ENCODE data around the gene COL2A1. TPM values are rescaled to one million over a fixed set of nuclear protein-coding genes. Genes with fewer than 3 reads are reported as not detected.

Gene COL2A1
- not detected for total RNA-seq
- not detected for total RNA-seq (2013)

DNA sequence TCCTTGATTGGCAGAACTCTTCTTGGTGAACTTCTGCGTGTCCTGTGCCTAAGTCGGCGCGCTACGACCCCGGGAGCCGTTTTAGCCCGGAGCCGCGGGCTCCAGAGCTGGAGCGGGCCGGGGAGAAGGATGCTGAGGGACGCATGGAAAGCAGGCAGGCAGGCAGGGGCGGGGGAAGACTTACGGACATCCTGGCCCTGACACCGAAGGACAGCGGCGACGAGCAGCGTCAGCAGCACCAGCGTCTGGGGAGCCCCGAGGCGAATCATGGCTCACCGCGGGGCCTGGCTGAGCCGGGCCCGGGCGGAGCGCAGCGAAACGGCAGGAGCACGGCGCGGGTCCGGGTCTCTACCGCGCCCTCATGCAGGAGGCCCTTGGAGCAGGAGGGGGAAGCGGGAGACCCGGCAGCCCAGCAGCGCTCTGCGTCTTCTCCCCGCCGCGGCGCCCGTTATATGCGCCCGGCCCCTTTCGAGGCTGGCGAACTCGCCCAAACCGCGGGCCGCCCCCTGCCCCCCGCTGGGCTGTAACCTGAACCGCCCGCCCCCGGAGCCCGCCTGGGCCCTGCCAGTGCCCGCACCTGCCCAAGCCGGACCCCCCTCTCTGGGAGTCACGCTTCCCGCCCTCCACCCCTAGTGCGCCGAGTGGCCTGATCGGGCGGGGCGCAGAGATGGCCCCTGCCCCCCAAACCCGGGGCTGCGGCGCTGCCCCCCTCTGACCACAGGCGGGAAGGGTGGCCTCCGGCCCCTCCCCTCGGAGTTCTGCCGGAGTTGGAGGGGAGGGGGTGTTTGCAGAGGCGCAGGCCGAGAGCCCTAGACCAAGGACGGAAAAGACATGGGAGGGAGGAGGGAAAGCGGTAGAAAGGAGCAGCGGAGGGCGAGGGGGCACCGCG lies at the start of gene COL2A1:
Gene COL2A1 (minus strand): TSS at position 424 of the 889 bp plus-strand sequence. CDS start 155 bp downstream, at position 269.
- under 1% methylated on average over 82 of the region's 83 CpGs for WGBS (ENCODE audit: insufficient coverage)
- Mint-ChIP-seq H3K27me3 (ENCODE audit: low read depth in 2 of 2) (peaks cover 79 to 87% of the 10 kb centered on the region in 2 donors), H3K9me3 (no peaks in the 10 kb centered on the region), H3K36me3 (no peaks in the 10 kb centered on the region), H3K4me3 (peak within 1 kb of the TSS; percentile 65), H3K4me1 (peaks cover 14 to 15% of the 10 kb centered on the region in 2 donors), H3K27ac (no peak within 1 kb of the TSS)
- Histone ChIP-seq H3K27ac (ENCODE audit: low read length) (no peak within 1 kb of the TSS), H3K4me3 (ENCODE audit: low read length) (no peak within 1 kb of the TSS), H3K9me3 (ENCODE audit: control insufficient read depth, insufficient read depth, low read length) (no peaks in the 10 kb centered on the region), H3K36me3 (ENCODE audit: control insufficient read depth, insufficient read depth, low read length) (no peaks in the 10 kb centered on the region), H3K27me3 (ENCODE audit: control insufficient read depth, insufficient read depth, low read length) (peaks cover 64% of the 10 kb centered on the region), H3K4me1 (ENCODE audit: control insufficient read depth, insufficient read depth, low read length) (peaks cover 43% of the 10 kb centered on the region)
- ATAC-seq = peak; percentile 26 to 68 (median 39)
- TF ChIP-seq, protein P1, sequence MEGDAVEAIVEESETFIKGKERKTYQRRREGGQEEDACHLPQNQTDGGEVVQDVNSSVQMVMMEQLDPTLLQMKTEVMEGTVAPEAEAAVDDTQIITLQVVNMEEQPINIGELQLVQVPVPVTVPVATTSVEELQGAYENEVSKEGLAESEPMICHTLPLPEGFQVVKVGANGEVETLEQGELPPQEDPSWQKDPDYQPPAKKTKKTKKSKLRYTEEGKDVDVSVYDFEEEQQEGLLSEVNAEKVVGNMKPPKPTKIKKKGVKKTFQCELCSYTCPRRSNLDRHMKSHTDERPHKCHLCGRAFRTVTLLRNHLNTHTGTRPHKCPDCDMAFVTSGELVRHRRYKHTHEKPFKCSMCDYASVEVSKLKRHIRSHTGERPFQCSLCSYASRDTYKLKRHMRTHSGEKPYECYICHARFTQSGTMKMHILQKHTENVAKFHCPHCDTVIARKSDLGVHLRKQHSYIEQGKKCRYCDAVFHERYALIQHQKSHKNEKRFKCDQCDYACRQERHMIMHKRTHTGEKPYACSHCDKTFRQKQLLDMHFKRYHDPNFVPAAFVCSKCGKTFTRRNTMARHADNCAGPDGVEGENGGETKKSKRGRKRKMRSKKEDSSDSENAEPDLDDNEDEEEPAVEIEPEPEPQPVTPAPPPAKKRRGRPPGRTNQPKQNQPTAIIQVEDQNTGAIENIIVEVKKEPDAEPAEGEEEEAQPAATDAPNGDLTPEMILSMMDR (IDR thresholded peaks at IDR 0.05) = no peak
- intact Hi-C loops (cut with micrococcal nuclease) = no loop called here
- peak in 1 of 2 donors; percentile 44 for DNase-seq

DNA sequence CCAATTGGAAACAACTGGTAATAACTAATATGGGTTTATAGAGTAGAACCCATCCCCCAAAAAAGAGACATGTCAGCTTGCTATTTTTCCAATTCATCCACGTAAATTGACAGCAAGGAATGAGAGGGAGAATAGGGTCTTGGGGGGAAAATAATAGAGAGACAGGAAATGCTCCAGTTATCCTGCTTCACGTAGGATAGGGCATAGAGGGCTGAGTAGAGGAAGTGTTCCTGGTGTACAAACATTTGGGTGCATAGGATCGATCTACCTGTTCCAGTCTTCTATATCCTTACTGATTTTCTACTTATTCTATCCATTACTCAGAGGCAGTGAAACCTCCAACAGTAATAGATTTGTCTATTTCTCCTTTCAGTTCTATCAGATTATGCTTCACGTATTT lies 49.6 kb upstream of the COL2A1 start:
- Mint-ChIP-seq H3K4me1 (peaks cover 0 to 6% of the 10 kb centered on the region in 2 donors), H3K9me3 (peaks cover 0 to 2% of the 10 kb centered on the region in 2 donors), H3K27me3 (ENCODE audit: low read depth in 2 of 2) (no peaks in the 10 kb centered on the region), H3K27ac (no peak overlapping the region), H3K36me3 (peaks cover 11% of the 10 kb centered on the region), H3K4me3 (no peak overlapping the region)
- ATAC-seq = no peak
- DNase-seq = no peak
- TF ChIP-seq, protein P1 (IDR thresholded peaks at IDR 0.05) = no peak
- H3K4me1 ChIP-seq (ENCODE audit: control insufficient read depth, insufficient read depth, low read length) = no peaks in the 10 kb centered on the region
- H3K9me3 ChIP-seq (ENCODE audit: control insufficient read depth, insufficient read depth, low read length) = no peaks in the 10 kb centered on the region
- H3K27ac ChIP-seq (ENCODE audit: low read length) = no peak overlapping the region
- peaks cover 20% of the 10 kb centered on the region for H3K36me3 ChIP-seq (ENCODE audit: control insufficient read depth, insufficient read depth, low read length)
- H3K4me3 ChIP-seq (ENCODE audit: low read length) = no peak overlapping the region
- intact Hi-C loops (cut with micrococcal nuclease) = no loop called here
- no peaks in the 10 kb centered on the region for H3K27me3 ChIP-seq (ENCODE audit: control insufficient read depth, insufficient read depth, low read length)
- WGBS (ENCODE audit: insufficient coverage) = 100% methylated on average over 1 of the region's 4 CpGs

GRCh38 chr12:48053122-48053521 lies 48.8 kb upstream of the COL2A1 start:
- DNase-seq = no peak
- H3K27me3 ChIP-seq (ENCODE audit: control insufficient read depth, insufficient read depth, low read length) = no peaks in the 10 kb centered on the region
- peaks cover 20% of the 10 kb centered on the region for H3K36me3 ChIP-seq (ENCODE audit: control insufficient read depth, insufficient read depth, low read length)
- ATAC-seq = no peak
- H3K4me3 ChIP-seq (ENCODE audit: low read length) = no peak overlapping the region
- H3K27ac ChIP-seq (ENCODE audit: low read length) = no peak overlapping the region
- H3K9me3 Mint-ChIP-seq = no peaks in the 10 kb centered on the region
- H3K9me3 ChIP-seq (ENCODE audit: control insufficient read depth, insufficient read depth, low read length) = no peaks in the 10 kb centered on the region
- TF ChIP-seq, protein P1 (IDR thresholded peaks at IDR 0.05) = no peak
- no peaks in the 10 kb centered on the region for H3K27me3 Mint-ChIP-seq (ENCODE audit: low read depth in 2 of 2)
- no peak overlapping the region for H3K27ac Mint-ChIP-seq
- peaks cover 0 to 6% of the 10 kb centered on the region in 2 donors for H3K4me1 Mint-ChIP-seq
- H3K4me3 Mint-ChIP-seq = no peak overlapping the region
- 97% methylated on average over 2 of the region's 3 CpGs for WGBS (ENCODE audit: insufficient coverage)
- peaks cover 11% of the 10 kb centered on the region for H3K36me3 Mint-ChIP-seq
- no peaks in the 10 kb centered on the region for H3K4me1 ChIP-seq (ENCODE audit: control insufficient read depth, insufficient read depth, low read length)
- intact Hi-C loops (cut with micrococcal nuclease) = no loop called here
